ENCODE results near the gene NLN. TPM values are rescaled to one million over a fixed set of nuclear protein-coding genes. Genes with fewer than 3 reads are reported as not detected.

Gene NLN
- total and polyA plus RNA-seq, 9 of the 15 experiments (the other 6 are each of a cell fraction or from before 2014, with no cell fraction given), result 6.9 to 45.2 (median 28.8) TPM

- Histone ChIP-seq H3K4me1 (replicated peaks in 1 of 2; ENCODE audit: control insufficient read depth in 2 of 2, insufficient read depth in 2 of 2, low read length in 2 of 2) (no peaks in the 10 kb centered on the region), H3K4me3 (no peak overlapping the region), H2AFZ (ENCODE audit: low read depth, low read length) (no peak overlapping the region), H3K79me2 (ENCODE audit: control insufficient read depth, insufficient read depth, low read length) (no peaks in the 10 kb centered on the region), H3K4me2 (ENCODE audit: insufficient read depth, low read length) (no peak overlapping the region), H3K9ac (ENCODE audit: insufficient read depth in 1 of 2, low read depth in 2 of 2, low read length in 2 of 2) (no peak overlapping the region), H3K27me3 (ENCODE audit: control insufficient read depth in 2 of 2, insufficient read depth in 2 of 2, low read length in 2 of 2) (no peaks in the 10 kb centered on the region), H4K20me1 (replicated peaks; ENCODE audit: control insufficient read depth, insufficient read depth, low read length) (no peaks in the 10 kb centered on the region), H3K9me1 (ENCODE audit: control insufficient read depth, insufficient read depth, low read length) (no peaks in the 10 kb centered on the region), H3K27ac (ENCODE audit: extremely low read depth, low read depth, low read length) (no peak overlapping the region), H3K36me3 (ENCODE audit: control insufficient read depth, insufficient read depth, low read length) (peaks cover 11% of the 10 kb centered on the region; the same call in 2 of the 3 replicates), H3K9me3 (replicated peaks; ENCODE audit: control insufficient read depth, insufficient read depth, low read depth, low read length) (no peaks in the 10 kb centered on the region)
- intact Hi-C loops (cut with micrococcal nuclease) (no loop called here), in situ Hi-C loops (cut with MboI) (no loop called here)
- DNase-seq (ENCODE audit: extremely low read depth in 1 of 4, low spot score in 3 of 4) (no peak), FAIRE-seq (no peak), ATAC-seq (no peak)
- CTCF ChIA-PET (ENCODE audit: low intra/inter-chr PET ratio), result no interaction called here
- BruUV-seq (replicated peaks), result no TSS peak
- POLR2A ChIA-PET, result interaction anchor here (1.7 kb wide), 1 partner anchor 23 kb away, joined by 5 read pairs; no protein-coding TSS in a partner anchor
- TF ChIP-seq FOSL1 (tag; conservative IDR thresholded peaks at IDR 0.05) (0 out of 2 replicates have a peak, but pooled peaks have one; percentile 36), RNF2 (IDR thresholded peaks at IDR 0.05) (no peak), NKRF (IDR thresholded peaks at IDR 0.05; ENCODE audit: borderline replicate concordance) (no peak), NFE2L1 (tag; IDR thresholded peaks at IDR 0.05; ENCODE audit: borderline replicate concordance, low read depth) (no peak)
Observed at GRCh38 chr5:65674749-65675148, 47.3 kb upstream of the NLN start.
